AG04450 (cell line): Measurements from ENCODE around the gene GIPC1. TPM values are rescaled to one million over a fixed set of nuclear protein-coding genes. Genes with fewer than 3 reads are reported as not detected.
"Not testable (repeated sequence)": the region's sequence is repeated elsewhere in the genome, so short reads cannot be mapped to it uniquely, and the experiment has no call there.

ENCODE experiments used
- CTCF ChIA-PET: fragments of 300-600, 350-600 bp; formaldehyde crosslinking; extraction: SDS; loops from one replicate; lab custom pipeline; 2022; ENCODE audit warnings: antibody characterized with exemption, inconsistent platforms; lab: Charles Lee
- POLR2A ChIA-PET: fragments of 350-600 bp; formaldehyde crosslinking; extraction: SDS; loops from one replicate; lab custom pipeline; 2021; ENCODE audit warnings: antibody characterized with exemption, inconsistent platforms; lab: Yijun Ruan, JAX
- DNase-seq: peaks from one replicate; pipeline ENCODE4 v3.0.0-alpha.2; 2011; ENCODE audit warnings: low read depth, low spot score
- H3K27ac ChIP-seq: one replicate; pipeline ENCODE4 v1.5.1; 2012; ENCODE audit warnings: low read depth, low read length, control low read depth
- H3K27me3 ChIP-seq: one replicate; pipeline ENCODE4 v1.6.0; 2012; ENCODE audit warnings: low read length; ENCODE audit not compliant: control insufficient read depth, insufficient read depth
- H3K4me3 ChIP-seq: 2 replicates; pipeline ENCODE4 v1.5.1; 2011; ENCODE audit warnings: mild to moderate bottlenecking, low read depth, low read length, control low read depth
- H3K9me3 ChIP-seq: 2 replicates; pipeline ENCODE4 v1.5.1; 2012; ENCODE audit warnings: low read length; ENCODE audit not compliant: control insufficient read depth, insufficient read depth
- polyA plus RNA-seq: library from polyadenylated mRNA; depleted of rRNA; stranded (reverse); fragments of >200 nt; gene quantifications from 2 replicates; pipeline ENCODE4 v1.2.3, GENCODE V29; 2011
- TF ChIP-seq, protein P1 (sequence below): IDR thresholded peaks from 2 replicates; pipeline ENCODE4 v1.5.1; 2011; ENCODE audit warnings: low read depth, low read length, control low read depth, inconsistent platforms

The GIPC1 gene
- polyA plus RNA-seq, 1 experiment = 47.4 TPM

DNA sequence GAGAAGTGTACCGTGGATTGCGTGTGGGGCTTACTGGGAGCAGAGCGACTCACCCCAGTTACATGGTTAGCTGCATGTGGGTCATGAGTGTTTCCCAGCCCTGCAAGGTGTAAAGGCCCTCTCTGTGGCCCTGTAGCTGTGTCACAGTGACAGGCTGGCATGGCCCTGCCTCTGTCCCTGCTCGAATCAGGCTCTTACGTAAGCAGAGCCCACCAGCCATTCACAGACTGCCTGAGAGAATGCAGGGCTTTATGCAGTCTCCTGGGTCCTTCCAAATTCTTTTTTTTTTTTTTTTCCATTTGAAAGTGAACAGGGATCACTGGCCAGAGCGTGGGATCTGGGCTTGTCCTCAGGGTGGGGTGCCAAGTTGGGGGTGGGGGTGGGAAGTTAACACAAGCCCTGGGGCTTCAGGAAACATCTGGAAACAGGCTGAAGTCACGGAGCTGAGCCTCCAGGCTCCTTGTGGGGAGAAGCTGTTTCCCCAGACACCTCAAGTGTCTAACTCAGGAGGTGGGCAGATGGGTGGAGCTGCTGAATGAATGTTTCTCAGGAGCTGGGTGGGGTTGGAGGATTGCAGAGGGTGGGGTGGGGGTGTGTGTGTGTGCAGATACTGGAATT, 46.9 kb upstream of the GIPC1 start:
- no peaks in the 10 kb centered on the region for H3K27me3 ChIP-seq
- no peak overlapping the region for H3K27ac ChIP-seq
- no peaks in the 10 kb centered on the region; the same call in 1 of the 2 replicates for H3K9me3 ChIP-seq
- CTCF ChIA-PET = interaction anchor here (0.6 to 1.5 kb wide), 3 partner anchors 14 to 420 kb away, joined by 4 to 8 read pairs (median 5); no protein-coding TSS in a partner anchor
- H3K4me3 ChIP-seq = no peak overlapping the region
- DNase-seq = no peak
- TF ChIP-seq, protein P1, sequence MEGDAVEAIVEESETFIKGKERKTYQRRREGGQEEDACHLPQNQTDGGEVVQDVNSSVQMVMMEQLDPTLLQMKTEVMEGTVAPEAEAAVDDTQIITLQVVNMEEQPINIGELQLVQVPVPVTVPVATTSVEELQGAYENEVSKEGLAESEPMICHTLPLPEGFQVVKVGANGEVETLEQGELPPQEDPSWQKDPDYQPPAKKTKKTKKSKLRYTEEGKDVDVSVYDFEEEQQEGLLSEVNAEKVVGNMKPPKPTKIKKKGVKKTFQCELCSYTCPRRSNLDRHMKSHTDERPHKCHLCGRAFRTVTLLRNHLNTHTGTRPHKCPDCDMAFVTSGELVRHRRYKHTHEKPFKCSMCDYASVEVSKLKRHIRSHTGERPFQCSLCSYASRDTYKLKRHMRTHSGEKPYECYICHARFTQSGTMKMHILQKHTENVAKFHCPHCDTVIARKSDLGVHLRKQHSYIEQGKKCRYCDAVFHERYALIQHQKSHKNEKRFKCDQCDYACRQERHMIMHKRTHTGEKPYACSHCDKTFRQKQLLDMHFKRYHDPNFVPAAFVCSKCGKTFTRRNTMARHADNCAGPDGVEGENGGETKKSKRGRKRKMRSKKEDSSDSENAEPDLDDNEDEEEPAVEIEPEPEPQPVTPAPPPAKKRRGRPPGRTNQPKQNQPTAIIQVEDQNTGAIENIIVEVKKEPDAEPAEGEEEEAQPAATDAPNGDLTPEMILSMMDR = no peak
- POLR2A ChIA-PET = no interaction called here

DNA sequence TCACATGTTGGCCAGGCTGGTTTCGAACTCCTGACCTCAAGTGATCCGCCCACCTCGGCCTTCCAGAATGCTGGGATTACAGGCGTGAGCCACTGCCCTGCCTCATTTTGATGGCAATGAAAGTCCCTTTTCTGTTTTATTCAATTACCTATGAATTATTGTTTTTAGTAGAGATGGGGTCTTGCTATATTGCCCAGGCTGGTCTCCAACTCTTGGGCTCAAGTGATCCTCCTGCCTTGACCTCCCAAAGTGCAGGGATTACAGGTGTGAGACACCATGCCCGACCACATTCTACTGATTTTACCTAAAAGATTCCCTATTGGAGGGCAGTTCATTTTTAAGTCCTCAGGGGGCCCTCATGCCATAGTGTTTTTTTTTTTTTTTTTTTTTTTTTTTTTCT, 46.1 kb upstream of the GIPC1 start:
- H3K27me3 ChIP-seq, DNase-seq, H3K9me3 ChIP-seq, H3K4me3 ChIP-seq, H3K27ac ChIP-seq, POLR2A ChIA-PET: not testable (repeated sequence)
- CTCF ChIA-PET = interaction anchor here (0.6 to 1.5 kb wide), 2 partner anchors 14 to 419 kb away, joined by 5 to 8 read pairs; no protein-coding TSS in a partner anchor

DNA sequence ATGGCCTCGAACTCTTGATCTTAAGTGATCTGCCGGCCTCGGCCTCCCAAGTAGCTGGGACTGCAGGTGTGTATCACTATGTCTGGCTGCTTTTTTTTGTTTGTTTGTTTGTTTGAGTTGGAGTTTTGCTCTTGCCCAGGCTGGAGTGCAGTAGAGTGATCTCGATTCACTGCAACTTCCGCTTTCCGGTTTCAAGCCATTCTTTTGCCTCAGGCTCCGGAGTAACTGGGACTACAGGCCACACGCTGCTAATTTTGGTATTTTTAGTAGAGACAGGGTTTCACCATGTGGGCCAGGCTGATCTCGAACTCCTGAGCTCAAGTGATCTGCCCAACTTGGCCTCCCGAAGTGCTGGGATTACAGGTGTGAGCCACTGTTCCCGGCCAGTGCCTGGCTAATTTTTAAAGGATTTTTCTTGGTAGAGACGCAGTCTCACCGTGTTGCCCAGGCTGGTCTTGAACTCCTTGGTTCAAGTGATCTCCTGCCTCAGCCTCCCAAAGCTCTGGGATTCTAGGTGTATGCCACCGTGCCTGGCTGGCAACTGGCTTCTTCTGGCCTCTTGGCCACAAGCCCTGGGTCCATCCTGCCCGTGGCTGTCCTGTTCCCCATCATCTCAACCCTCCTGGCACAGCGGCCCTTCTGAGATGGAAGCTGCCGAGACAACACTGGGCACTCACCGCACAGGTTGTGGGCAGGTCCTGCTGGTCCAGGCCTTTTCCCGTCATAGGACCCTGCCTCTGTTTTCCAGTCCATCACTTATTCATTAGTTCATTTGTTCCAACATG, 45.0 kb upstream of the GIPC1 start:
- ChIA-PET CTCF (interaction anchor here (1.5 kb wide), 1 partner anchor 16 kb away, joined by 4 read pairs; no protein-coding TSS in a partner anchor), POLR2A (no interaction called here)
- DNase-seq = no peak
- Histone ChIP-seq H3K27me3 (no peaks in the 10 kb centered on the region), H3K27ac (no peak overlapping the region), H3K4me3 (no peak overlapping the region), H3K9me3 (no peaks in the 10 kb centered on the region; the same call in 1 of the 2 replicates)
- TF ChIP-seq, protein P1 = no peak

DNA sequence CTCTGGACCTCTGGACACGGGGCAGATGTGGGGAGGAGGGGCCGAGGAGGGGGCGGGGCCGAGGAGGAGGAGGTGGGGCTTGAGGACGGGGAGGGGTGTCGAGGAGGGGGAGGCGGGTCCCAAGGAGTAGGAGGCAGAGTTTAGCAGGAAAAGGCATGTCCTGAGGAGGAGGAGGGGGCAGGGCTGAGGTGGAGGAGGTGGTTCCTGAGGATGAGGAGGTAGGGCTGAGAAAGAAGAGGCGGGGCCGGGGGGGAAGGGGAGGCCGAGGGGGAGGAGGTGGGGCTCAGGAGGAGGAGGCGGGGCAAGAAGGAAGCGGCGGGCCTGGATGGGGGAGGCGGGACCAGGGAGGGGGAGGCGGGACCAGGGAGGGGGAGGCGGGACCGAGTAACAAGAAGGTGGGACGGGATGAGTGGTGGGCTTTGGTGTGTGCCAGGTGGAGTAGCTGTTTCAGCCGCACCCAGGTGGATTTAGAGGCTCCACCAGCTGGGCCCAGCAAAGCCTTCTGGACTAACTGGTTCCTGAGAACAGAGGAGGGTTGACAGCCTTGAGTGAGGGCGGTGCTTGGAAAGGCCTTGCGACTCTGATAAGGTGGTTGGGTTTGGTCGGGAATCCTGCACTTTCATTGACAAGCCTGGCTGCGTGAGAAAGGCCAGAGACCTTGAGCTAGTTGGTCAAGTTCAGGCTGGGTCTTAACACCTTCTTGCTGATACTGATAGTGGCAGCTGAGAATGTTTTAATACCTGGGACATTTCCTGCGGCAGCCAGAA, 41.2 kb upstream of the GIPC1 start:
- H3K4me3 ChIP-seq = no peak overlapping the region
- DNase-seq = no peak
- CTCF ChIA-PET = interaction anchor here (0.7 to 2.4 kb wide), 3 partner anchors 19 to 769 kb away, joined by 3 to 17 read pairs (median 5); no protein-coding TSS in a partner anchor

DNA sequence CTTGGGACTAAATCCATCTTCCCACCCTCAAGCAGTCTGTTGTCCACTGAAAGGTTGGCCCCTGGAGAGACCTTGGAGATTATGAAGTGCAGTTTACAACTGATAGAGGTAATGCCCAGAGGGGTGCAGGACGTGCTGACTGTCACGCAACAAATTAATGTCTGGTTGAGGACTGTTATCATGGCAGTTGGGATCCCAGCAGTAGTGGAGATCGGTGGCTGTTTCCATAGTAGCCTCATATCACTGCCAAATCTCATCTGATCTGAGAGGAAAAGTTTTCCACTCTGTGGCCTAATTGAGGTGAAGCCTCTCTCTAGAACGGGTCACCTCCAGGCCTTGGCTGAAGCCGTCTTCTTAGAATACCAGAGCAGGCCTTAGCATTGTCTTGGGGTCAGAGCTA, 37.5 kb upstream of the GIPC1 start:
- H3K4me3 ChIP-seq = no peak overlapping the region
- TF ChIP-seq, protein P1 = no peak
- H3K27ac ChIP-seq = no peak overlapping the region
- ChIA-PET CTCF (interaction anchor here (0.7 kb wide), 1 partner anchor 1448 kb away, joined by 4 read pairs; no protein-coding TSS in a partner anchor), POLR2A (no interaction called here)
- H3K9me3 ChIP-seq = no peaks in the 10 kb centered on the region
- no peak for DNase-seq
- no peaks in the 10 kb centered on the region for H3K27me3 ChIP-seq

More for the DNA sequence above, 41.2 kb upstream of the GIPC1 start:
- TF ChIP-seq, protein P1 = no peak
- no peaks in the 10 kb centered on the region for H3K9me3 ChIP-seq
- no peak overlapping the region for H3K27ac ChIP-seq
- POLR2A ChIA-PET = interaction anchor here (0.7 kb wide), 1 partner anchor 570 kb away, joined by 4 read pairs; the partner anchor contains the start of gene SYDE1
- H3K27me3 ChIP-seq = no peaks in the 10 kb centered on the region
